ENCODE measurements around the gene TSSK2. TPM values are rescaled to one million over a fixed set of nuclear protein-coding genes. Genes with fewer than 3 reads are reported as not detected.
"Not testable (repeated sequence)": the region's sequence is repeated elsewhere in the genome, so short reads cannot be mapped to it uniquely, and the experiment has no call there.

TSSK2 gene
- total RNA-seq, 1 donor from 2014 or later, result not detected

GRCh38 chr22:19148417-19149046 lies 17.4 kb downstream of the TSSK2 start:
- peaks cover 7 to 12% (median 8%) of the 10 kb centered on the region in 3 donors for H3K4me1 ChIP-seq (ENCODE audit: control insufficient read depth in 3 of 3, insufficient read depth in 3 of 3, low read length in 3 of 3)
- no peaks in the 10 kb centered on the region for H3K36me3 ChIP-seq (ENCODE audit: control insufficient read depth in 3 of 3, insufficient read depth in 3 of 3, low read length in 3 of 3)
- H3K27me3 ChIP-seq (ENCODE audit: control insufficient read depth in 3 of 3, insufficient read depth in 3 of 3, low read length in 3 of 3), result peaks cover 51 to 53% (median 51%) of the 10 kb centered on the region in 3 donors
- H3K9me3 ChIP-seq (ENCODE audit: control insufficient read depth in 3 of 3, low read length in 3 of 3), result peaks cover 0 to 4% (median 4%) of the 10 kb centered on the region in 3 donors
- no peak overlapping the region for H3K27ac ChIP-seq (ENCODE audit: low read depth, low read length)
- no peak overlapping the region for H3K4me3 ChIP-seq (ENCODE audit: low read length in 3 of 3)
- H3K9ac ChIP-seq (ENCODE audit: low read depth in 1 of 3, low read length in 3 of 3), result no peak overlapping the region

DNA sequence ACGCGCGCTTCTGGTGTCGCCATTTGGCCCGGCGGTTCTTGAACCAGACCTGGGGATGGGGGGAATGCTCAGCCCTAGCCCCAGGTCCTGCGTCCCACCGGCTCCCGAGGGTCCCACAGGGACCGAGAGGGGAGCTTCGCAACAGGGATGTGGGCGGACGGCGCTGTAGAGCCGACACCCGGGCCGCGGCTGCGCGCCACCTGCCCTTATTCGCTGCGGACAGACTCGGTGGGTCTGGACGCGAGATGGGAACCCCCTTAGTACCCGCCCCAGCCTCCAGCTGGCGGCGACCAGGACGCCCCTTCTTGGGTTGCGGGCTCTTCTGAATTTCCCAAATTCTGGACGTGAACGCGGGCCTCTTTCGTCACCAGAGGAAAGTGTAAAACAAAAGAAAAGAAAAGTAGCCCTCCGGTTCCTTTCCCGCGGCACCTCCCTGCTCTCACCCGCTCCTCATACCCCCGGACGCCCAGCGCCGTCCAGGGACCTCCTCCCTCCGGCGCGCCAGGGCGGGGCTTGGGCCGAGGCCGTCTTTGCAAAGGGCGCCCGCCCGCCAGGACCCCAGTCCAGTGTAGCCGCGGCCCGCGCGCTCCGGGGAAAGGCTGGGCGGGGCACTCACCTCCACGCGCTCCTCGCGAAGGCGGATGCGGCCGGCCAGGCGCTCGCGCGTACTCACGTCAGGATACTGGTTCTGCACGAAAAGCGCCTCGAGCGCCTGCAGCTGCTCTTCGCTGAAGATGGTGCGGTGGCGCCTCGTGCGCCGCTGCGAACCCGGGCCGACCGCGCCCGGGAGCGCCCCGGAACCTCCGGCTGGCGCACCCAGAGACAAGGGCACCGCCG lies 18.2 kb downstream of the TSSK2 start:
- Histone ChIP-seq H3K27ac (ENCODE audit: low read depth, low read length) (no peak overlapping the region), H3K4me3 (ENCODE audit: low read length in 3 of 3) (peak overlapping the region in 2 of 3 donors; percentile 35 to 46), H3K27me3 (ENCODE audit: control insufficient read depth in 3 of 3, insufficient read depth in 3 of 3, low read length in 3 of 3) (peaks cover 53 to 56% (median 55%) of the 10 kb centered on the region in 3 donors), H3K36me3 (ENCODE audit: control insufficient read depth in 3 of 3, insufficient read depth in 3 of 3, low read length in 3 of 3) (no peaks in the 10 kb centered on the region), H3K9me3 (ENCODE audit: control insufficient read depth in 3 of 3, low read length in 3 of 3) (peaks cover 0 to 4% (median 4%) of the 10 kb centered on the region in 3 donors), H3K4me1 (ENCODE audit: control insufficient read depth in 3 of 3, insufficient read depth in 3 of 3, low read length in 3 of 3) (peaks cover 2 to 5% (median 2%) of the 10 kb centered on the region in 3 donors), H3K9ac (ENCODE audit: low read depth in 1 of 3, low read length in 3 of 3) (no peak overlapping the region)

- Histone ChIP-seq H3K4me3 (ENCODE audit: low read length in 3 of 3) (peak within 1 kb of the TSS in 2 of 3 donors; percentile 35 to 46), H3K4me1 (ENCODE audit: control insufficient read depth in 3 of 3, insufficient read depth in 3 of 3, low read length in 3 of 3) (peaks cover 2 to 3% (median 2%) of the 10 kb centered on the region in 3 donors), H3K27me3 (ENCODE audit: control insufficient read depth in 3 of 3, insufficient read depth in 3 of 3, low read length in 3 of 3) (peaks cover 55 to 57% (median 56%) of the 10 kb centered on the region in 3 donors), H3K9me3 (ENCODE audit: control insufficient read depth in 3 of 3, low read length in 3 of 3) (peaks cover 0 to 4% (median 4%) of the 10 kb centered on the region in 3 donors), H3K36me3 (ENCODE audit: control insufficient read depth in 3 of 3, insufficient read depth in 3 of 3, low read length in 3 of 3) (no peaks in the 10 kb centered on the region), H3K9ac (ENCODE audit: low read depth in 1 of 3, low read length in 3 of 3) (no peak within 1 kb of the TSS), H3K27ac (ENCODE audit: low read depth, low read length) (no peak within 1 kb of the TSS)
These were observed 18.9 kb downstream of the TSSK2 start, which contains the start of gene GSC2 for GRCh38 chr22:19149991-19150390. Gene GSC2 (minus strand): TSS chr22:19150292. CDS start chr22:19150283, 9 bp downstream.

- Histone ChIP-seq H3K36me3 (ENCODE audit: control insufficient read depth in 3 of 3, insufficient read depth in 3 of 3, low read length in 3 of 3) (no peaks in the 10 kb centered on the region), H3K27ac (ENCODE audit: low read depth, low read length) (no peak overlapping the region), H3K27me3 (ENCODE audit: control insufficient read depth in 3 of 3, insufficient read depth in 3 of 3, low read length in 3 of 3) (peaks cover 56 to 58% (median 56%) of the 10 kb centered on the region in 3 donors), H3K4me3 (ENCODE audit: low read length in 3 of 3) (no peak overlapping the region), H3K4me1 (ENCODE audit: control insufficient read depth in 3 of 3, insufficient read depth in 3 of 3, low read length in 3 of 3) (peaks cover 2 to 3% (median 2%) of the 10 kb centered on the region in 3 donors), H3K9ac (ENCODE audit: low read depth in 1 of 3, low read length in 3 of 3) (no peak overlapping the region), H3K9me3 (ENCODE audit: control insufficient read depth in 3 of 3, low read length in 3 of 3) (peaks cover 0 to 4% (median 4%) of the 10 kb centered on the region in 3 donors)
These were observed 19.6 kb downstream of the TSSK2 start for GRCh38 chr22:19150482-19151328.

DNA sequence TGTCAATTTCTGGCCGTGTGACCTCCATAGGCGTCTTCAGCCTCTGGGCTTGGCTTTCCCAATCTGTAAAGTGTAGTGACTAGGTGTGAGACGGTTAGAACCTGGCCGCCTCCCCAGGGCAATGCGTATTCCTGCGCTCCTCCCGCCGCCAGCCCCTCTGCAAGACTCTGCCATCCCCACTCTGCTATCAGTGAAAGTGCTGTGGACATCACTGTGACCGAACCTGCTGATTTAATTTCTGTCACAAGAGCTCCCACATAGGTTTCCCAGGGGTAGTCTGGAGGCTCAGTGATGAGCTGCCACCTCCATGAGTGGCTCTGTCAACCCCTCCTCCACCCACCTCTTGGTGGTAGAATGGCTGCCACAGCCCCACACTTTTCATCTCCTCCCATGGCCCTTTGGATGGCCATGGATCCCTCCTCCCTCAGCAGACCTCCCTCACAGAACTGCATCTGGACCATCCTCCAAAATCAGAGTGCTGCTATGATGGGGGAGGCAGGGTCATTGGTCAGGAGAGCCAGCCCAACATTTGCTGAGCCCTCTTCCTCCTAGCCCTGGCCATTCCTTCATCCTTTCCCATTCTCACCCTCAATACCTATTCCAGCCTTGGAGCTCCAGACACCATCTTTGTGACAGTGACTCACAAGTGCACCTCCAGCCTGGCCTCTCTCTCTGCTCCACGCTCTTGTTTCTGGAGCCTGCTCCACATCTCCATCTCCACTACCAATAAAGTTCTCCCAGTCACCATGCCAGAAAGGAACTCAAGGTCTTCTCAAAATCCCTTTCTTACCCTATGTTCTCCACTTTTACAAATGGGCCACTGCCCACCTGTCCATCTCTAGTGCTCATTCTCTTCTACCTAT lies 20.5 kb downstream of the TSSK2 start:
- no peaks in the 10 kb centered on the region for H3K36me3 ChIP-seq (ENCODE audit: control insufficient read depth in 3 of 3, insufficient read depth in 3 of 3, low read length in 3 of 3)
- H3K9me3 ChIP-seq (ENCODE audit: control insufficient read depth in 3 of 3, low read length in 3 of 3), result peaks cover 0 to 4% (median 4%) of the 10 kb centered on the region in 3 donors
- no peak overlapping the region for H3K27ac ChIP-seq (ENCODE audit: low read depth, low read length)
- H3K9ac ChIP-seq (ENCODE audit: low read depth in 1 of 3, low read length in 3 of 3), result no peak overlapping the region
- H3K27me3 ChIP-seq (ENCODE audit: control insufficient read depth in 3 of 3, insufficient read depth in 3 of 3, low read length in 3 of 3), result peaks cover 56 to 61% (median 56%) of the 10 kb centered on the region in 3 donors
- H3K4me1 ChIP-seq (ENCODE audit: control insufficient read depth in 3 of 3, insufficient read depth in 3 of 3, low read length in 3 of 3), result peaks cover 2 to 3% (median 2%) of the 10 kb centered on the region in 3 donors
- no peak overlapping the region for H3K4me3 ChIP-seq (ENCODE audit: low read length in 3 of 3)

GRCh38 chr22:19152942-19153883 lies 22.1 kb downstream of the TSSK2 start:
- H3K4me3 ChIP-seq (ENCODE audit: low read length in 3 of 3), result no peak overlapping the region
- no peak overlapping the region for H3K9ac ChIP-seq (ENCODE audit: low read depth in 1 of 3, low read length in 3 of 3)
- peaks cover 46 to 50% (median 47%) of the 10 kb centered on the region in 3 donors for H3K27me3 ChIP-seq (ENCODE audit: control insufficient read depth in 3 of 3, insufficient read depth in 3 of 3, low read length in 3 of 3)
- H3K4me1 ChIP-seq (ENCODE audit: control insufficient read depth in 3 of 3, insufficient read depth in 3 of 3, low read length in 3 of 3), result peaks cover 2 to 3% (median 2%) of the 10 kb centered on the region in 3 donors
- H3K9me3 ChIP-seq (ENCODE audit: control insufficient read depth in 3 of 3, low read length in 3 of 3), result peaks cover 0 to 4% (median 4%) of the 10 kb centered on the region in 3 donors
- H3K36me3 ChIP-seq (ENCODE audit: control insufficient read depth in 3 of 3, insufficient read depth in 3 of 3, low read length in 3 of 3), result no peaks in the 10 kb centered on the region
- H3K27ac ChIP-seq (ENCODE audit: low read depth, low read length), result no peak overlapping the region

GRCh38 chr22:19156109-19156508 lies 25.0 kb downstream of the TSSK2 start:
- not testable (repeated sequence) for H3K36me3 ChIP-seq (ENCODE audit: control insufficient read depth in 3 of 3, insufficient read depth in 3 of 3, low read length in 3 of 3); H3K4me3 ChIP-seq (ENCODE audit: low read length in 3 of 3); H3K27ac ChIP-seq (ENCODE audit: low read depth, low read length); H3K9ac ChIP-seq (ENCODE audit: low read depth in 1 of 3, low read length in 3 of 3); H3K4me1 ChIP-seq (ENCODE audit: control insufficient read depth in 3 of 3, insufficient read depth in 3 of 3, low read length in 3 of 3); H3K9me3 ChIP-seq (ENCODE audit: control insufficient read depth in 3 of 3, low read length in 3 of 3)
- H3K27me3 ChIP-seq (ENCODE audit: control insufficient read depth in 3 of 3, insufficient read depth in 3 of 3, low read length in 3 of 3), result peaks cover 24 to 27% (median 25%) of the 10 kb centered on the region in 3 donors

- not testable (repeated sequence) for H3K9me3 ChIP-seq (ENCODE audit: control insufficient read depth in 3 of 3, low read length in 3 of 3); H3K4me3 ChIP-seq (ENCODE audit: low read length in 3 of 3); H3K27me3 ChIP-seq (ENCODE audit: control insufficient read depth in 3 of 3, insufficient read depth in 3 of 3, low read length in 3 of 3); H3K4me1 ChIP-seq (ENCODE audit: control insufficient read depth in 3 of 3, insufficient read depth in 3 of 3, low read length in 3 of 3); H3K9ac ChIP-seq (ENCODE audit: low read depth in 1 of 3, low read length in 3 of 3); H3K27ac ChIP-seq (ENCODE audit: low read depth, low read length); H3K36me3 ChIP-seq (ENCODE audit: control insufficient read depth in 3 of 3, insufficient read depth in 3 of 3, low read length in 3 of 3)
These were observed 27.5 kb downstream of the TSSK2 start for GRCh38 chr22:19158649-19159048.
